Immature natural killer cell (primary cell): ENCODE results near the gene PRL. TPM values are rescaled to one million over a fixed set of nuclear protein-coding genes. Genes with fewer than 3 reads are reported as not detected.

Experiments
- DNase-seq, 3 donors: peaks; one replicate each; pipeline ENCODE4 v3.0.0; 2022; ENCODE audit warnings: mixed read lengths in 1 of 3
- H3K27ac Mint-ChIP-seq, 6 donors: one replicate each; pipeline ENCODE4 v1.8.0; 2020; ENCODE audit warnings: mixed read lengths in 6 of 6, mild to moderate bottlenecking in 5 of 6, inconsistent platforms in 4 of 6, moderate library complexity in 3 of 6
- H3K27me3 Mint-ChIP-seq, 3 donors: one replicate each; pipeline ENCODE4 v1.8.0; 2020 to 2021; ENCODE audit warnings: low read depth in 3 of 3, mild to moderate bottlenecking in 3 of 3, mixed read lengths in 3 of 3, moderate library complexity in 3 of 3, inconsistent platforms in 1 of 3
- H3K36me3 Mint-ChIP-seq, 3 donors: one replicate each; pipeline ENCODE4 v1.8.0; 2020; ENCODE audit warnings: mixed read lengths in 3 of 3, inconsistent platforms in 2 of 3, mild to moderate bottlenecking in 2 of 3
- H3K4me1 Mint-ChIP-seq, 2 donors: one replicate each; pipeline ENCODE4 v1.8.0; 2020; ENCODE audit warnings: inconsistent platforms in 2 of 2, mild to moderate bottlenecking in 2 of 2, mixed read lengths in 2 of 2, moderate library complexity in 1 of 2
- H3K4me3 Mint-ChIP-seq, 5 donors: one replicate each; pipeline ENCODE4 v1.8.0; 2020; ENCODE audit warnings: mild to moderate bottlenecking in 5 of 5, mixed read lengths in 5 of 5, inconsistent platforms in 3 of 5, moderate library complexity in 3 of 5
- H3K9me3 Mint-ChIP-seq, 6 donors: one replicate each; pipeline ENCODE4 v1.8.0; 2020; ENCODE audit warnings: mild to moderate bottlenecking in 6 of 6, mixed read lengths in 6 of 6, inconsistent platforms in 4 of 6, moderate library complexity in 3 of 6
- polyA plus RNA-seq, 3 donors: library from polyadenylated mRNA; unstranded; fragments of 300-500 nt; fragmentation: Illumina TruSeq; gene quantifications; one replicate each; pipeline ENCODE4 v1.2.3, GENCODE V29; 2021

The PRL gene
- polyA plus RNA-seq, 3 donors from 2014 or later: not detected

- no peaks in the 10 kb centered on the region for H3K36me3 Mint-ChIP-seq
- peaks cover 6 to 29% (median 15%) of the 10 kb centered on the region in 6 donors for H3K9me3 Mint-ChIP-seq
- no peaks in the 10 kb centered on the region for H3K4me1 Mint-ChIP-seq
- DNase-seq: no peak
- no peaks in the 10 kb centered on the region for H3K27me3 Mint-ChIP-seq
- H3K4me3 Mint-ChIP-seq: no peak overlapping the region
- H3K27ac Mint-ChIP-seq: no peak overlapping the region
Measured at GRCh38 chr6:22279427-22279826, 17.4 kb downstream of the PRL start.

- H3K4me3 Mint-ChIP-seq: no peak overlapping the region
Measured at GRCh38 chr6:22271081-22271480, 25.8 kb downstream of the PRL start.

GRCh38 chr6:22263748-22264147 is 33.1 kb downstream of the PRL start:
- H3K4me1 Mint-ChIP-seq: no peaks in the 10 kb centered on the region
- H3K27ac Mint-ChIP-seq: no peak overlapping the region
- H3K4me3 Mint-ChIP-seq: no peak overlapping the region
- no peak for DNase-seq
- peaks cover 0 to 2% (median 0%) of the 10 kb centered on the region in 6 donors for H3K9me3 Mint-ChIP-seq
- no peaks in the 10 kb centered on the region for H3K36me3 Mint-ChIP-seq
- no peaks in the 10 kb centered on the region for H3K27me3 Mint-ChIP-seq

More at GRCh38 chr6:22271081-22271480, 25.8 kb downstream of the PRL start:
- Mint-ChIP-seq H3K36me3 (no peaks in the 10 kb centered on the region), H3K9me3 (peaks cover 0 to 17% (median 5%) of the 10 kb centered on the region in 6 donors), H3K27me3 (no peaks in the 10 kb centered on the region), H3K4me1 (no peaks in the 10 kb centered on the region), H3K27ac (no peak overlapping the region)
- DNase-seq: no peak

- Mint-ChIP-seq H3K9me3 (peaks cover 0 to 10% (median 0%) of the 10 kb centered on the region in 6 donors), H3K27me3 (peaks cover 0 to 1% (median 0%) of the 10 kb centered on the region in 3 donors), H3K27ac (no peak overlapping the region), H3K4me1 (no peaks in the 10 kb centered on the region), H3K4me3 (no peak overlapping the region), H3K36me3 (no peaks in the 10 kb centered on the region)
- DNase-seq: no peak
Measured at GRCh38 chr6:22254886-22255285, 42.0 kb downstream of the PRL start.

GRCh38 chr6:22253955-22254655 is 42.7 kb downstream of the PRL start:
- Mint-ChIP-seq H3K4me3 (no peak overlapping the region), H3K4me1 (no peaks in the 10 kb centered on the region), H3K9me3 (peaks cover 0 to 10% (median 0%) of the 10 kb centered on the region in 6 donors), H3K27ac (no peak overlapping the region), H3K36me3 (no peaks in the 10 kb centered on the region), H3K27me3 (peaks cover 0 to 1% (median 0%) of the 10 kb centered on the region in 3 donors)
- no peak for DNase-seq

- Mint-ChIP-seq H3K27ac (no peak overlapping the region), H3K36me3 (no peaks in the 10 kb centered on the region), H3K4me3 (no peak overlapping the region), H3K27me3 (peaks cover 0 to 1% (median 0%) of the 10 kb centered on the region in 3 donors), H3K4me1 (no peaks in the 10 kb centered on the region), H3K9me3 (peaks cover 0 to 10% (median 1%) of the 10 kb centered on the region in 6 donors)
- no peak for DNase-seq
Measured at GRCh38 chr6:22251348-22251747, 45.5 kb downstream of the PRL start.

GRCh38 chr6:22250486-22250885 is 46.4 kb downstream of the PRL start:
- no peaks in the 10 kb centered on the region for H3K36me3 Mint-ChIP-seq
- DNase-seq: no peak
- peaks cover 0 to 1% (median 0%) of the 10 kb centered on the region in 3 donors for H3K27me3 Mint-ChIP-seq
- no peak overlapping the region for H3K4me3 Mint-ChIP-seq
- H3K9me3 Mint-ChIP-seq: peaks cover 2 to 11% (median 2%) of the 10 kb centered on the region in 6 donors
- H3K27ac Mint-ChIP-seq: no peak overlapping the region
- no peaks in the 10 kb centered on the region for H3K4me1 Mint-ChIP-seq

GRCh38 chr6:22249711-22250350 is 47.0 kb downstream of the PRL start:
- H3K36me3 Mint-ChIP-seq: no peaks in the 10 kb centered on the region
- no peak overlapping the region for H3K4me3 Mint-ChIP-seq
- H3K9me3 Mint-ChIP-seq: peaks cover 2 to 15% (median 4%) of the 10 kb centered on the region in 6 donors
- no peaks in the 10 kb centered on the region for H3K4me1 Mint-ChIP-seq
- DNase-seq: no peak
- no peak overlapping the region for H3K27ac Mint-ChIP-seq
- peaks cover 0 to 3% (median 0%) of the 10 kb centered on the region in 3 donors for H3K27me3 Mint-ChIP-seq

GRCh38 chr6:22248513-22249308 is 48.1 kb downstream of the PRL start:
- no peak for DNase-seq
- Mint-ChIP-seq H3K27me3 (peaks cover 0 to 2% (median 0%) of the 10 kb centered on the region in 3 donors), H3K36me3 (no peaks in the 10 kb centered on the region), H3K9me3 (peaks cover 2 to 10% (median 5%) of the 10 kb centered on the region in 6 donors), H3K4me1 (no peaks in the 10 kb centered on the region), H3K27ac (no peak overlapping the region), H3K4me3 (no peak overlapping the region)

GRCh38 chr6:22247916-22248482 is 48.8 kb downstream of the PRL start:
- Mint-ChIP-seq H3K27me3 (peaks cover 0 to 2% (median 0%) of the 10 kb centered on the region in 3 donors), H3K9me3 (peaks cover 2 to 14% (median 5%) of the 10 kb centered on the region in 6 donors), H3K27ac (no peak overlapping the region)

GRCh38 chr6:22240025-22240424 is 56.8 kb downstream of the PRL start:
- H3K27me3 Mint-ChIP-seq: peaks cover 0 to 1% (median 0%) of the 10 kb centered on the region in 3 donors
- no peaks in the 10 kb centered on the region for H3K4me1 Mint-ChIP-seq
- no peak for DNase-seq
- H3K27ac Mint-ChIP-seq: no peak overlapping the region
- H3K36me3 Mint-ChIP-seq: no peaks in the 10 kb centered on the region
- H3K9me3 Mint-ChIP-seq: peaks cover 4 to 26% (median 6%) of the 10 kb centered on the region in 6 donors
- no peak overlapping the region for H3K4me3 Mint-ChIP-seq

More at GRCh38 chr6:22247916-22248482, 48.8 kb downstream of the PRL start:
- Mint-ChIP-seq H3K36me3 (no peaks in the 10 kb centered on the region), H3K4me3 (no peak overlapping the region), H3K4me1 (no peaks in the 10 kb centered on the region)
- DNase-seq: no peak

GRCh38 chr6:22239261-22239921 is 57.4 kb downstream of the PRL start:
- H3K4me1 Mint-ChIP-seq: no peaks in the 10 kb centered on the region
- no peaks in the 10 kb centered on the region for H3K36me3 Mint-ChIP-seq
- no peak overlapping the region for H3K27ac Mint-ChIP-seq
- no peak overlapping the region for H3K4me3 Mint-ChIP-seq
- H3K9me3 Mint-ChIP-seq: peaks cover 0 to 29% (median 6%) of the 10 kb centered on the region in 6 donors
- no peak for DNase-seq
- H3K27me3 Mint-ChIP-seq: peaks cover 0 to 1% (median 0%) of the 10 kb centered on the region in 3 donors

GRCh38 chr6:22238861-22239260 is 58.0 kb downstream of the PRL start:
- DNase-seq: no peak
- Mint-ChIP-seq H3K27ac (no peak overlapping the region), H3K4me3 (no peak overlapping the region), H3K36me3 (no peaks in the 10 kb centered on the region), H3K4me1 (no peaks in the 10 kb centered on the region), H3K9me3 (peaks cover 0 to 30% (median 6%) of the 10 kb centered on the region in 6 donors), H3K27me3 (peaks cover 0 to 1% (median 0%) of the 10 kb centered on the region in 3 donors)
